Trophoblast cell (in vitro differentiated cells and primary cell): ENCODE results near the gene HBG2.

ENCODE experiments used
- DNase-seq, 2 donors: peaks; one replicate each; pipeline ENCODE4 v3.0.0-alpha.2; 2016
- H2AFZ ChIP-seq: 2 replicates; pipeline ENCODE4 v1.6.1; 2013; ENCODE audit warnings: low read length, moderate library complexity, mild to moderate bottlenecking; ENCODE audit not compliant: insufficient read depth, poor library complexity
- H2AK5ac ChIP-seq: 2 replicates; pipeline ENCODE4 v1.6.1; 2013; ENCODE audit warnings: mild to moderate bottlenecking, low read length
- H2BK120ac ChIP-seq: 2 replicates; pipeline ENCODE4 v1.6.1; 2013; ENCODE audit warnings: low read length, mild to moderate bottlenecking, moderate library complexity; ENCODE audit not compliant: insufficient read depth, poor library complexity
- H2BK12ac ChIP-seq: 2 replicates; pipeline ENCODE4 v1.6.1; 2013; ENCODE audit warnings: mild to moderate bottlenecking, low read length, moderate library complexity
- H2BK5ac ChIP-seq: 2 replicates; pipeline ENCODE4 v1.6.1; 2013; ENCODE audit warnings: low read length, low read depth, moderate library complexity, mild to moderate bottlenecking; ENCODE audit not compliant: poor library complexity
- H3K14ac ChIP-seq: 2 replicates; pipeline ENCODE4 v1.6.1; 2013; ENCODE audit warnings: mild to moderate bottlenecking, low read length
- H3K18ac ChIP-seq: 2 replicates; pipeline ENCODE4 v1.6.1; 2013; ENCODE audit warnings: mild to moderate bottlenecking, low read length
- H3K23ac ChIP-seq: 2 replicates; pipeline ENCODE4 v1.6.1; 2013; ENCODE audit warnings: low read length
- H3K27ac ChIP-seq: 2 replicates; pipeline ENCODE4 v1.5.1; 2013; ENCODE audit warnings: low read depth, mild to moderate bottlenecking, inconsistent platforms, low read length, moderate library complexity
- H3K27me3 ChIP-seq: 2 replicates; pipeline ENCODE4 v1.6.1; 2013; ENCODE audit warnings: inconsistent platforms, mild to moderate bottlenecking, low read length, moderate library complexity; ENCODE audit not compliant: insufficient read depth
- H3K36me3 ChIP-seq, 2 experiments: 1 replicate in 1 of 2; 2 replicates in 1 of 2; pipeline ENCODE4 v1.6.1; 2013; ENCODE audit warnings: low read length in 2 of 2, mild to moderate bottlenecking in 2 of 2, moderate library complexity in 1 of 2; ENCODE audit not compliant: insufficient read depth in 2 of 2, control insufficient read depth in 1 of 2
- H3K4ac ChIP-seq: 2 replicates; pipeline ENCODE4 v1.6.1; 2013; ENCODE audit warnings: low read depth, mild to moderate bottlenecking, low read length, moderate library complexity
- H3K4me1 ChIP-seq, 2 experiments: 1 replicate in 1 of 2; 2 replicates in 1 of 2; pipeline ENCODE4 v1.6.1; 2013; ENCODE audit warnings: low read length in 2 of 2, mild to moderate bottlenecking in 2 of 2, moderate library complexity in 1 of 2; ENCODE audit not compliant: insufficient read depth in 2 of 2, control insufficient read depth in 1 of 2
- H3K4me2 ChIP-seq: 2 replicates; pipeline ENCODE4 v1.6.1; 2013; ENCODE audit warnings: inconsistent platforms, mild to moderate bottlenecking, low read length, moderate library complexity
- H3K4me3 ChIP-seq: 2 replicates; pipeline ENCODE4 v1.5.1; 2013; ENCODE audit warnings: mild to moderate bottlenecking, low read depth, low read length, inconsistent platforms
- H3K79me1 ChIP-seq: one replicate; pipeline ENCODE4 v1.6.1; 2013; ENCODE audit warnings: low read length
- H3K79me2 ChIP-seq: 2 replicates; pipeline ENCODE4 v1.6.1; 2013; ENCODE audit warnings: low read length, mild to moderate bottlenecking; ENCODE audit not compliant: control insufficient read depth, insufficient read depth, poor library complexity
- H3K9ac ChIP-seq: 2 replicates; pipeline ENCODE4 v1.6.1; 2013; ENCODE audit warnings: mild to moderate bottlenecking, low read length
- H3K9me3 ChIP-seq: 2 replicates; pipeline ENCODE4 v1.6.1; 2013; ENCODE audit warnings: low read depth, mild to moderate bottlenecking, control low read depth, inconsistent platforms, low read length; ENCODE audit not compliant: insufficient read depth
- H4K12ac ChIP-seq: 2 replicates; pipeline ENCODE4 v1.6.1; 2013; ENCODE audit warnings: low read depth, mild to moderate bottlenecking, low read length, moderate library complexity
- H4K8ac ChIP-seq: 2 replicates; pipeline ENCODE4 v1.6.1; 2013; ENCODE audit warnings: low read depth, mild to moderate bottlenecking, low read length, moderate library complexity
- H4K91ac ChIP-seq: one replicate; pipeline ENCODE4 v1.6.1; 2013; ENCODE audit warnings: low read depth, mild to moderate bottlenecking, low read length, moderate library complexity
- WGBS: extraction: QIAGEN DNeasy Blood & Tissue Kit; methylation state at CpG from one replicate; pipeline ENCODE4 v1.1.7; 2013; ENCODE audit warnings: missing lambda C conversion rate; ENCODE audit not compliant: insufficient read length, insufficient coverage; ENCODE audit errors: extremely low coverage; 5-methylcytosine and 5-hydroxymethylcytosine counted together

The HBG2 gene

DNA sequence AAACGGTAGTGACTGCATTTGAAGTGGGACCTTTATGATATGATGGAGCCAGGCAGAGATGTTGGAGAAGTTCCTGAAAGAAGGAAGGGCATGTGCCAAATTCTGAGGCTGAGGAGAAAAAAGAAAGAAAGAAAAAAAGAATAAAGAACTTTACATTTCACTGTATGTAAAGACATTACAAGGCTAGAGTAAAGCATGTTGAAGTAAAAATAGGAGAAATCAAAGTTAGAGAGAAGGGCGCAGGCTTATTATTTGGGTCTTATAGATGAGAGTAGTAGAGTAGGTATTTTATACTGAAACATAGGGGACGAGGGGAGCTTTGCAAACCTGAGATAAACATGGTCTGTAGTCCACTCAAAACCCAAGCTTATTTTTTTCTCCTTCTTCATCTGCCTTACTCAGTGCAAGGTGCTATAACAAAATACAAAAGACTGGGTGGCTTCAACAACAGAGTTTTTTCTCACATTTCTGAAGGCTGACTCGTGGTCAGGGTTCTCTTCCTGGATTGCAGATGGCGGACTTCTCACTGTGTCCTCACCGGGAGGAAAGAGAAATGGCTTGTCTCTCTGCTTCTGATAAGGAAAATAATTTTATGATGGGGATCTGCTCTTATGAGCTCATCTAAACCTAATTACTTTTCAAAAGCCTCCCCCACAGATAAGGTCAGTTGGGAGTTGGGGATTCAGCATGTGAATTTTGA lies 7.7 kb downstream of the HBG2 start:
- no peaks in the 10 kb centered on the region for H3K27me3 ChIP-seq
- WGBS, result no CpG with 5 or more reads among the region's 6 CpGs

GRCh38 chr11:5245155-5245554 lies 9.4 kb downstream of the HBG2 start:
- Histone ChIP-seq H2BK5ac (no peak overlapping the region), H3K18ac (no peak overlapping the region), H3K14ac (no peak overlapping the region), H3K36me3 (no peaks in the 10 kb centered on the region), H3K9ac (no peak overlapping the region), H3K27ac (no peak overlapping the region), H4K91ac (no peak overlapping the region), H3K79me2 (no peaks in the 10 kb centered on the region), H4K8ac (no peak overlapping the region), H3K4me2 (no peak overlapping the region), H3K4ac (no peak overlapping the region), H3K23ac (no peak overlapping the region), H3K4me1 (no peaks in the 10 kb centered on the region), H2BK12ac (no peak overlapping the region), H3K9me3 (no peaks in the 10 kb centered on the region), H2AK5ac (no peak overlapping the region), H3K79me1 (no peaks in the 10 kb centered on the region), H3K27me3 (no peaks in the 10 kb centered on the region), H4K12ac (no peak overlapping the region), H2AFZ (no peak overlapping the region), H2BK120ac (no peak overlapping the region), H3K4me3 (no peak overlapping the region)
- no peak for DNase-seq
- no CpG with 5 or more reads among the region's 2 CpGs for WGBS

More for the DNA sequence above, 7.7 kb downstream of the HBG2 start:
- Histone ChIP-seq H3K79me1 (no peaks in the 10 kb centered on the region), H3K18ac (no peak overlapping the region), H2BK120ac (no peak overlapping the region), H2AK5ac (no peak overlapping the region), H3K23ac (no peak overlapping the region), H3K9ac (no peak overlapping the region), H3K9me3 (no peaks in the 10 kb centered on the region), H2AFZ (no peak overlapping the region), H2BK5ac (no peak overlapping the region), H3K27ac (no peak overlapping the region), H2BK12ac (no peak overlapping the region), H4K12ac (no peak overlapping the region), H3K14ac (no peak overlapping the region), H3K4ac (no peak overlapping the region), H3K4me2 (no peak overlapping the region), H4K91ac (no peak overlapping the region), H3K4me1 (no peaks in the 10 kb centered on the region), H3K36me3 (no peaks in the 10 kb centered on the region), H3K79me2 (no peaks in the 10 kb centered on the region), H4K8ac (no peak overlapping the region), H3K4me3 (no peak overlapping the region)
- DNase-seq, result no peak

GRCh38 chr11:5243816-5244180 lies 10.8 kb downstream of the HBG2 start:
- Histone ChIP-seq H3K79me1 (no peaks in the 10 kb centered on the region), H4K12ac (no peak overlapping the region), H3K27me3 (no peaks in the 10 kb centered on the region), H3K23ac (no peak overlapping the region), H2AFZ (no peak overlapping the region), H2BK12ac (no peak overlapping the region), H3K79me2 (no peaks in the 10 kb centered on the region), H3K9ac (no peak overlapping the region), H3K27ac (no peak overlapping the region), H3K18ac (no peak overlapping the region), H3K4me1 (no peaks in the 10 kb centered on the region), H3K9me3 (no peaks in the 10 kb centered on the region), H3K36me3 (no peaks in the 10 kb centered on the region), H3K4me2 (no peak overlapping the region), H4K91ac (no peak overlapping the region), H3K4ac (no peak overlapping the region), H4K8ac (no peak overlapping the region), H2BK5ac (no peak overlapping the region), H3K4me3 (no peak overlapping the region), H2BK120ac (no peak overlapping the region), H2AK5ac (no peak overlapping the region), H3K14ac (no peak overlapping the region)
- WGBS, result no CpG with 5 or more reads among the region's 4 CpGs
- no peak for DNase-seq

GRCh38 chr11:5242933-5243815 lies 11.4 kb downstream of the HBG2 start:
- no peak overlapping the region for H2BK120ac ChIP-seq
- no peak overlapping the region for H2BK5ac ChIP-seq
- no peak overlapping the region for H4K12ac ChIP-seq
- H3K79me2 ChIP-seq, result no peaks in the 10 kb centered on the region
- no peak for DNase-seq
- H3K4ac ChIP-seq, result no peak overlapping the region
- H3K79me1 ChIP-seq, result no peaks in the 10 kb centered on the region
- H3K4me1 ChIP-seq, result no peaks in the 10 kb centered on the region
- no peak overlapping the region for H2AK5ac ChIP-seq
- no peaks in the 10 kb centered on the region for H3K27me3 ChIP-seq
- no peak overlapping the region for H2BK12ac ChIP-seq
- no peak overlapping the region for H3K27ac ChIP-seq
- H3K36me3 ChIP-seq, result no peaks in the 10 kb centered on the region
- no peaks in the 10 kb centered on the region for H3K9me3 ChIP-seq
- no peak overlapping the region for H4K8ac ChIP-seq
- H3K14ac ChIP-seq, result no peak overlapping the region
- H4K91ac ChIP-seq, result no peak overlapping the region
- H3K23ac ChIP-seq, result no peak overlapping the region
- no peak overlapping the region for H3K4me2 ChIP-seq
- H3K9ac ChIP-seq, result peak overlapping the region; percentile 13
- no peak overlapping the region for H2AFZ ChIP-seq
- no peak overlapping the region for H3K18ac ChIP-seq
- H3K4me3 ChIP-seq, result no peak overlapping the region
- no CpG with 5 or more reads among the region's 7 CpGs for WGBS
